Mesendoderm (in vitro differentiated cells): ENCODE data around the gene SRI.

Experiments
- DNase-seq: peaks from one replicate; pipeline ENCODE4 v3.0.0; 2013
- H2AK5ac ChIP-seq: 2 replicates; pipeline ENCODE4 v1.6.1; 2013; ENCODE audit warnings: low read length, inconsistent platforms
- H2BK120ac ChIP-seq: 2 replicates; pipeline ENCODE4 v1.6.1; 2013; ENCODE audit warnings: low read depth, mild to moderate bottlenecking, low read length, moderate library complexity, mixed read lengths
- H2BK15ac ChIP-seq: replicated peaks from 2 replicates; pipeline ENCODE4 v1.6.1; 2013; ENCODE audit warnings: low read depth, mild to moderate bottlenecking, moderate library complexity
- H2BK5ac ChIP-seq: 2 replicates; pipeline ENCODE4 v1.6.1; 2013; ENCODE audit warnings: low read length, inconsistent platforms
- H3K18ac ChIP-seq: 2 replicates; pipeline ENCODE4 v1.6.1; 2013; ENCODE audit warnings: mild to moderate bottlenecking, low read length, mixed read lengths
- H3K23ac ChIP-seq: one replicate; pipeline ENCODE4 v1.6.1; 2013; ENCODE audit warnings: low read length
- H3K27ac ChIP-seq: 2 replicates; pipeline ENCODE4 v1.5.1; 2013; ENCODE audit warnings: low read depth, mild to moderate bottlenecking, inconsistent platforms, low read length, moderate library complexity
- H3K27me3 ChIP-seq: 2 replicates; pipeline ENCODE4 v1.6.1; 2013; ENCODE audit warnings: low read length, control low read depth, mild to moderate bottlenecking, inconsistent platforms; ENCODE audit not compliant: insufficient read depth, poor library complexity
- H3K36me3 ChIP-seq: 2 replicates; pipeline ENCODE4 v1.6.1; 2013; ENCODE audit warnings: low read length, inconsistent platforms; ENCODE audit not compliant: control insufficient read depth, insufficient read depth
- H3K4ac ChIP-seq: one replicate; pipeline ENCODE4 v1.6.1; 2013; ENCODE audit warnings: low read depth, mild to moderate bottlenecking, low read length, moderate library complexity
- H3K4me1 ChIP-seq: 2 replicates; pipeline ENCODE4 v1.6.1; 2013; ENCODE audit warnings: low read depth, low read length, inconsistent platforms; ENCODE audit not compliant: control insufficient read depth
- H3K4me2 ChIP-seq: 2 replicates; pipeline ENCODE4 v1.6.1; 2013; ENCODE audit warnings: low read length
- H3K4me3 ChIP-seq: 2 replicates; pipeline ENCODE4 v1.5.1; 2013; ENCODE audit warnings: mild to moderate bottlenecking, low read length
- H3K56ac ChIP-seq: one replicate; pipeline ENCODE4 v1.6.1; 2013; ENCODE audit warnings: low read length
- H3K79me1 ChIP-seq: 2 replicates; pipeline ENCODE4 v1.6.1; 2013; ENCODE audit warnings: low read length, inconsistent platforms
- H3K79me2 ChIP-seq: 2 replicates; pipeline ENCODE4 v1.6.1; 2013; ENCODE audit warnings: mild to moderate bottlenecking, low read length; ENCODE audit not compliant: control insufficient read depth, insufficient read depth
- H3K9ac ChIP-seq: 2 replicates; pipeline ENCODE4 v1.6.1; 2013; ENCODE audit warnings: low read length, inconsistent platforms
- H4K5ac ChIP-seq: one replicate; pipeline ENCODE4 v1.6.1; 2013; ENCODE audit warnings: low read length
- H4K8ac ChIP-seq: one replicate; pipeline ENCODE4 v1.6.1; 2013; ENCODE audit warnings: low read depth, mild to moderate bottlenecking, control low read depth, low read length, moderate library complexity
- WGBS: extraction: QIAGEN DNeasy Blood & Tissue Kit; methylation state at CpG from one replicate; pipeline ENCODE4 v1.1.7; 2013; ENCODE audit warnings: low lambda C conversion rate, missing lambda C conversion rate; ENCODE audit not compliant: insufficient coverage; ENCODE audit errors: extremely low coverage; 5-methylcytosine and 5-hydroxymethylcytosine counted together

Gene SRI

GRCh38 chr7:88156356-88156755, 63.5 kb downstream of the SRI start:
- DNase-seq = no peak
- Histone ChIP-seq H2BK120ac (no peak overlapping the region), H2BK5ac (no peak overlapping the region), H3K4ac (no peak overlapping the region), H2BK15ac (no peak overlapping the region), H2AK5ac (no peak overlapping the region), H4K8ac (no peak overlapping the region), H3K18ac (no peak overlapping the region), H3K4me1 (no peaks in the 10 kb centered on the region), H4K5ac (no peak overlapping the region), H3K4me2 (no peak overlapping the region), H3K36me3 (no peaks in the 10 kb centered on the region), H3K27me3 (no peaks in the 10 kb centered on the region), H3K56ac (no peak overlapping the region), H3K79me1 (no peaks in the 10 kb centered on the region), H3K27ac (no peak overlapping the region), H3K79me2 (no peaks in the 10 kb centered on the region), H3K4me3 (no peak overlapping the region), H3K9ac (no peak overlapping the region), H3K23ac (no peak overlapping the region)
- no CpG with 5 or more reads among the region's 1 CpG for WGBS

GRCh38 chr7:88155756-88156155, 64.1 kb downstream of the SRI start:
- Histone ChIP-seq H3K23ac (no peak overlapping the region), H2BK120ac (no peak overlapping the region), H3K56ac (no peak overlapping the region), H3K27me3 (no peaks in the 10 kb centered on the region), H4K5ac (no peak overlapping the region), H3K18ac (no peak overlapping the region), H3K36me3 (no peaks in the 10 kb centered on the region), H3K27ac (no peak overlapping the region), H3K4me3 (no peak overlapping the region), H3K4ac (no peak overlapping the region), H2BK15ac (no peak overlapping the region), H3K4me2 (no peak overlapping the region), H4K8ac (no peak overlapping the region), H2BK5ac (no peak overlapping the region), H3K79me2 (no peaks in the 10 kb centered on the region), H3K9ac (no peak overlapping the region), H2AK5ac (no peak overlapping the region), H3K79me1 (no peaks in the 10 kb centered on the region), H3K4me1 (no peaks in the 10 kb centered on the region)
- DNase-seq = no peak
- WGBS = 100% methylated on average over 2 of the region's 4 CpGs
